Ovary (tissue), 9 donors: ENCODE data around the gene ASIC1. TPM values are rescaled to one million over a fixed set of nuclear protein-coding genes. Genes with fewer than 3 reads are reported as not detected.

ENCODE experiments used
- DNase-seq, 5 donors: peaks; one replicate each; pipeline ENCODE4 v3.0.0-alpha.2; 2019 to 2020
- H3K27ac ChIP-seq, 2 donors: fragments of 200-600 bp; one replicate each; pipeline versions ENCODE4 v1.5.1 to v1.8.0; 2019 to 2022
- H3K27me3 ChIP-seq: fragments of 200-600 bp; one replicate; pipeline ENCODE4 v1.8.0; 2022
- H3K36me3 ChIP-seq: fragments of 200-600 bp; sonication (generic); one replicate; pipeline ENCODE4 v1.5.1; 2019
- H3K4me1 ChIP-seq: one replicate; pipeline ENCODE4 v1.8.1; 2013; ENCODE audit warnings: mild to moderate bottlenecking, moderate library complexity; ENCODE audit not compliant: insufficient read depth
- H3K4me3 ChIP-seq: fragments of 200-600 bp; sonication (generic); one replicate; pipeline ENCODE4 v1.5.1; 2017
- H3K9me3 ChIP-seq, 2 donors: fragments of 200-600 bp in 1 of 2; sonication (generic) in 1 of 2; one replicate each; pipeline versions ENCODE4 v1.5.1 to v1.8.1; 2013 to 2019; ENCODE audit warnings: mild to moderate bottlenecking in 1 of 2, moderate library complexity in 1 of 2
- EP300 ChIP-seq: sonication (generic); formaldehyde crosslinking; IDR thresholded peaks from one replicate; pipeline ENCODE4 v1.6.1; 2017; ENCODE audit warnings: antibody characterized with exemption
- POLR2A ChIP-seq: fragments of 450-650 bp; IDR thresholded peaks from one replicate; pipeline ENCODE4 v1.6.1; 2017; ENCODE audit warnings: antibody characterized with exemption, mild to moderate bottlenecking, moderate library complexity
- WGBS, 3 donors: extraction: QIAGEN DNeasy Blood & Tissue Kit in 1 of 3; methylation state at CpG; one replicate each; pipeline versions ENCODE4 v1.1.5 to v1.1.7; 2013 to 2017; 5-methylcytosine and 5-hydroxymethylcytosine counted together
- intact Hi-C, 4 donors: fragments of 100-400 bp; cut with DNase I; formaldehyde crosslinking; loops; one replicate each; pipeline versions ENCODE4 v1.11.0 to v1.15.1; 2022 to 2023
- polyA plus RNA-seq, 2 donors: library from polyadenylated mRNA; stranded (reverse); fragments of 200-250 nt in 1 of 2; fragments of 350-450 nt in 1 of 2; fragmentation: Illumina TruSeq in 1 of 2; extraction: RNeasy Lipid Tissue Mini Kit (QIAGEN cat#74804) in 1 of 2; gene quantifications; one replicate each; pipeline ENCODE4 v1.2.3, GENCODE V29; 2013 to 2014
- total RNA-seq, 7 donors: library from RNA; depleted of rRNA in 2 of 7; stranded (reverse); fragments of >200 nt in 2 of 7; fragmentation: NEBNext Ultra II Directional in 3 of 7; extraction: Animal tissue kit (Norgen Biotek cat#: 25700) in 3 of 7; gene quantifications; one replicate each; pipeline versions ENCODE4 v1.1.0 to v1.2.4, GENCODE V29; 2016 to 2023
- TF ChIP-seq, protein P1 (sequence below), 3 donors: fragments of 450-650 bp in 2 of 3; fragments of 200-600 bp in 1 of 3; IDR thresholded peaks; one replicate each; pipeline versions ENCODE4 v1.5.1 to v1.8.0; 2016 to 2022; ENCODE audit warnings: antibody characterized with exemption in 3 of 3, mild to moderate bottlenecking in 1 of 3
- donor health status: DM: no; HTN: no; CAD: no; lungs with moderate emphysema.
- donor health status: DM: no; HTN: no; CAD: no.
- donor health status: Bipolar disorder and iron deficiency.
- donor health status: DM: yes; HTN: yes; CAD: no.
- donor health status: DM: no; HTN: no; CAD: no.
- donor health status: DM: yes; HTN: yes; CAD: no.

The ASIC1 gene
- total and polyA plus RNA-seq, 9 donors, result 0.12 to 4.1 (median 0.69) TPM

DNA sequence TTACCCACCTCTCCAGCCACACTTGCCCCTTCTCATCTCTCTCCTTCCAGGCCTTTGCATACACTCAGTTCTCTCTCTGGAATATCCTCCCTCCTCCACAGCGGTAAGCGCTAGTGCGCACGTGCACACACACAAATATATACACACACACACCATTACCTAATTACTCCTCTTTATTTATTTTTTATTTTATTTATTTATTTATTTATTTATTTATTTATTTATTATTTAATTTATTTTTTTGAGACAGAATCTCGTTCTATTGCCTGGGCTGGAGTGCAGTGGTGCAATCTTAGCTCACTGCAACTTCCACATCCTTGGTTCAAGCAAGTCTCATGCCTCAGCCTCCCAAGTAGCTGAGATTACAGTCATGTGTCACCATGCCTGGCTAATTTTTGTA lies 11.7 kb downstream of the ASIC1 start:
- Histone ChIP-seq H3K36me3 (no peaks in the 10 kb centered on the region), H3K27ac (no peak overlapping the region), H3K4me3 (no peak overlapping the region), H3K4me1 (peaks cover 1% of the 10 kb centered on the region), H3K27me3 (no peaks in the 10 kb centered on the region), H3K9me3 (no peaks in the 10 kb centered on the region)
- intact Hi-C loops, result loop anchor here in 3 of 4 donors (5.0 kb wide), 3 partner anchors 97 to 202 kb away; partner anchors contain the start of gene AQP6 (in 1 of the 3)
- DNase-seq, result no peak
- TF ChIP-seq POLR2A (no peak), EP300 (no peak)
- TF ChIP-seq, protein P1, sequence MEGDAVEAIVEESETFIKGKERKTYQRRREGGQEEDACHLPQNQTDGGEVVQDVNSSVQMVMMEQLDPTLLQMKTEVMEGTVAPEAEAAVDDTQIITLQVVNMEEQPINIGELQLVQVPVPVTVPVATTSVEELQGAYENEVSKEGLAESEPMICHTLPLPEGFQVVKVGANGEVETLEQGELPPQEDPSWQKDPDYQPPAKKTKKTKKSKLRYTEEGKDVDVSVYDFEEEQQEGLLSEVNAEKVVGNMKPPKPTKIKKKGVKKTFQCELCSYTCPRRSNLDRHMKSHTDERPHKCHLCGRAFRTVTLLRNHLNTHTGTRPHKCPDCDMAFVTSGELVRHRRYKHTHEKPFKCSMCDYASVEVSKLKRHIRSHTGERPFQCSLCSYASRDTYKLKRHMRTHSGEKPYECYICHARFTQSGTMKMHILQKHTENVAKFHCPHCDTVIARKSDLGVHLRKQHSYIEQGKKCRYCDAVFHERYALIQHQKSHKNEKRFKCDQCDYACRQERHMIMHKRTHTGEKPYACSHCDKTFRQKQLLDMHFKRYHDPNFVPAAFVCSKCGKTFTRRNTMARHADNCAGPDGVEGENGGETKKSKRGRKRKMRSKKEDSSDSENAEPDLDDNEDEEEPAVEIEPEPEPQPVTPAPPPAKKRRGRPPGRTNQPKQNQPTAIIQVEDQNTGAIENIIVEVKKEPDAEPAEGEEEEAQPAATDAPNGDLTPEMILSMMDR (IDR thresholded peaks at IDR 0.05), result no peak
- WGBS, 3 donors, result 94 to 98% (median 98%) methylated on average over 5 of the region's 5 CpGs

DNA sequence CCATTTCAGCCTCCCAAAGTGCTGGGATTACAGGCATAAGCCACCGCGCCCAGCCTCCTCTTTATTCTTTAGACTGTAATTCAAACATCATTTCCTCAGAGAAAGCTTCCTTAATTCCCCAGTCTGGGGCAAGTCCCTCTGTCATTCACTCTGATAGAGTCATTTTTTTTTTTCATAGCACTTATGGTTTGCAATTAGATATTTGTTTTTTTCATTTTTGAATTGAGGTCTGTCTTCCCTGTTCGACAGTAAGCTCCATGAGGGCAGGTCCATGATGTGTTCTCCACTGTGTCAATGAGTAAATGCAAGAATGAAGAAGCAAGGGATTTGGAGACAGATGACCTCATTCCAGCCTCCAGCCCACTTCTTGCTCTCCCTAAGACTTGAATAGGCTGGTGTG lies 12.1 kb downstream of the ASIC1 start:
- H3K4me1 ChIP-seq, result peaks cover 1% of the 10 kb centered on the region
- H3K36me3 ChIP-seq, result no peaks in the 10 kb centered on the region
- intact Hi-C loops, result loop anchor here in 3 of 4 donors (5.0 kb wide), 3 partner anchors 97 to 202 kb away; partner anchors contain the start of gene AQP6 (in 1 of the 3)
- TF ChIP-seq EP300 (no peak), POLR2A (no peak)
- TF ChIP-seq, protein P1 (IDR thresholded peaks at IDR 0.05), result no peak
- H3K4me3 ChIP-seq, result no peak overlapping the region
- DNase-seq, result no peak
- H3K9me3 ChIP-seq, result no peaks in the 10 kb centered on the region
- WGBS, 3 donors, result 93 to 98% (median 94%) methylated on average over 3 of the region's 3 CpGs
- H3K27ac ChIP-seq, result no peak overlapping the region
- no peaks in the 10 kb centered on the region for H3K27me3 ChIP-seq

DNA sequence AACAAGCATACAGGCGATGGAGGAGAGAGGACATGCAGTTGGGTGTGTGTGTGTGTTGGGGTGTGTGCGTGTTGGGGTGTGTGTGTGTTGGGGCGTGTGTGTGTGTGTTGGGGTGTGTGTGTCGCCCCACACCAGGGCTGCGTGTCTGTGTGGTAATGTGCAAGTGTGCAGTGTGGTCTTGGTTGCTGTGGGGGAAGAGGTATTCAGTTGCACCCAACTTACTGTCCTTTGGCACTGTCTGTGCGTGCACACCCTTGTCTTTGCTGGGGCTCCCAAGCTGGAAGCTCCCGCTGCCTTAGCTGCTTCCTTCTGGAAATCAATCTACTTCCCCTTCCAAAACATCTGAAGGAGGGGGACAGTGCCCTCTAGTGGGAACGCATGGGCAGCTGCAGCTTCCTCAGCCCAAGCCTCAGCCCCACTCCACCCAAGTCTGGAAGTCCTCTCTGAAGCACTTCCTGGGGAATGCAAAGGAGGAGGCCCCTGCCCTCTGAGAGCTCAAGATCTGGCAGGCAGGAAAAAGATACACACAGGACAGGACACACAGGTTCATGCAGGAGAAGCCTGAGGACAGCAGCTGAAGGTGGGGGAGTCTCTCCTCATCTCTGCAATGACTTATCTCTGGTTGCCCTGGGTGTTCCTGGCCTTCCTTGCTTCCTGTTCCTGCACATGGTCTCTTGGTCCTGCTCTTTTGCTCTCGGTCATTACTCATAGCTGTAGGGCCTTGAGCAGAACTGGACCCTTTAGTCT lies 13.1 kb downstream of the ASIC1 start:
- H3K36me3 ChIP-seq, result no peaks in the 10 kb centered on the region
- H3K27me3 ChIP-seq, result no peaks in the 10 kb centered on the region
- no peak overlapping the region for H3K27ac ChIP-seq
- intact Hi-C loops, result loop anchor here (1.0 to 10.0 kb wide), 6 partner anchors 103 to 296 kb away; no protein-coding TSS in a partner anchor
- TF ChIP-seq, protein P1 (IDR thresholded peaks at IDR 0.05), result peak; percentile 87 to 93 (median 88)
- TF ChIP-seq POLR2A, result no peak
- peak; percentile 78 to 85 (median 84) for DNase-seq
- H3K9me3 ChIP-seq, result no peaks in the 10 kb centered on the region
- peaks cover 1% of the 10 kb centered on the region for H3K4me1 ChIP-seq
- H3K4me3 ChIP-seq, result no peak overlapping the region
- 29 to 38% (median 34%) methylated on average over 9 of the region's 9 CpGs for WGBS, 3 donors

DNA sequence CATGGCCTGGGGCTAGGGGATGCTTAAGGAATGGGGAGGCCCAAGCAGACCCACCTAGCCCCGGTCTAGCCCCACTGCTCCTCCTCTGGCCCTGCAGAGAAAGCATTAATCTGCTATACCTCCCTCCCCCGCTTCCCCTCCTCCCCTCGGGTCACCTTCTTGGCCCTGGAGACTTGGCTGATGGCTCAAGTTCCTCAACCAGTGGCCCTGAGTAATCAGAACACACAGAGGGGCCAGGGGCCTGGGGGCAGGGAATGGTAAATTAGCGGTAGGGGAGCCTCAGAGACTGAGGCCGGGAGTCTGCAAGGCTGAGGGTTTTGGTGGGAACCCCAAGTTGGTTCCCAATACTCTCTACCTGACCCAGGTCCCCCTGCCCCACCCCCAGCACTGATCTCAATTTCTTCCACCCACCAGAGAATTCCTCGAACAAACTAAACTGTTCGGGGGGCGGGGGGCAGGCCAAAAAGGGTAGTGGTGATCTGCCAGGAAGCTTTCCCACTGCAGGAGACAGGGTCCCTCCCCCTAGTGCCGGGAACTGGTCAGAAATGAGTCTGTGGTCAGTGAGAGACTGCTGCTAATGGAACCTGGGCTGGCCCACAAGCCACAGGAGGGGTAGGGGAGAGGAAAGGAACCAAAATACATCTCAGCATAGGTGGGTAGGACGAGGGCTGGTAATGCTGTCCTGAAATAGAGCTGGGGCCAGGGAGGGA lies 15.0 kb downstream of the ASIC1 start:
- WGBS, 3 donors, result 67 to 73% (median 68%) methylated on average over 10 of the region's 10 CpGs
- intact Hi-C loops, result loop anchor here (5.0 to 10.0 kb wide), 5 partner anchors 105 to 298 kb away; no protein-coding TSS in a partner anchor
- Histone ChIP-seq H3K27me3 (no peaks in the 10 kb centered on the region), H3K27ac (no peak overlapping the region), H3K9me3 (no peaks in the 10 kb centered on the region), H3K36me3 (no peaks in the 10 kb centered on the region), H3K4me1 (no peaks in the 10 kb centered on the region), H3K4me3 (no peak overlapping the region)
- DNase-seq, result peak in 1 of 5 donors; percentile 26
- TF ChIP-seq POLR2A, result no peak
- TF ChIP-seq, protein P1 (IDR thresholded peaks at IDR 0.05), result no peak
- no peak for TF ChIP-seq EP300
